Measurements from ENCODE around the gene EFEMP1. TPM values are rescaled to one million over a fixed set of nuclear protein-coding genes. Genes with fewer than 3 reads are reported as not detected.

Gene EFEMP1
- total and polyA plus RNA-seq, 2 of the 13 experiments (the other 11 are each of a cell fraction or from before 2014, with no cell fraction given), result not detected

DNA sequence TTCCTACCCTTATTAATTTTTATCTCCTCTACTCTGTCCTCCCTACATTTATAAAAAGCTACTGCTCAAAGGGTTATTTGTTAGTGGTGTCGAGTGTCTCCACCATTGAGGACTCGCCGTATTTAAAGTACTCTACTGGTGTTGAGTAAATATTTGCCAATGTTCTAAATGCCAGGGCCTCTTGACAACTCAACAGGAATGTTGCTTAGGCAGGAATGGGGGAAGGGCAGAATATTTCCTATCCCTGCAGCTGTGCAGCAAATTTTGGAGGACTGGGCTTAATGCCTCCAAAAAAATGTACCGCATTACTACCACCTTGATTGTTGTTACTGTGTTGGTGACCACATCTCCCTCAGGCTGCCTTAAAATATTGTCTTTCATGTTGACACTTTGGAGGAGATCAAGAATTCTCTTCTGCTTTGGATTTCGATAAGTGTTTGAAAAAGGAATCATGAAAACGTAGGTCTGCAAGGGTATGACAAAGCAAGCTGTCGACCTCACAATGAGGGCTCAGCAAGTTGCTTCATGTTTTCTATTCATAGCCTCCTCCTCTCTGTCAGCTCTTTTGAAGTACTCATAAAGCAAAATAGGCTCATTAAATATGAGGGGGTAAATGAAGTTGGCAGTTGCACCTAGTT, 84.3 kb downstream of the EFEMP1 start (continued):
- TF ChIP-seq ZBTB37 (CRISPR knock-in tag; IDR thresholded peaks at IDR 0.05), result 0 out of 2 replicates have a peak, but pooled peaks have one; percentile 36
- 0 out of 2 replicates have a peak, but pooled peaks have one; percentile 23 for TF ChIP-seq PATZ1 (CRISPR knock-in tag; IDR thresholded peaks at IDR 0.05)
- TF ChIP-seq CSRNP1 (CRISPR knock-in tag; IDR thresholded peaks at IDR 0.05), result no peak
- TF ChIP-seq EHMT2 (IDR thresholded peaks at IDR 0.05; ENCODE audit: borderline replicate concordance, low read depth, low read length), result peak; percentile 73; the same call in 1 of the 2 replicates
- TF ChIP-seq, protein P1, sequence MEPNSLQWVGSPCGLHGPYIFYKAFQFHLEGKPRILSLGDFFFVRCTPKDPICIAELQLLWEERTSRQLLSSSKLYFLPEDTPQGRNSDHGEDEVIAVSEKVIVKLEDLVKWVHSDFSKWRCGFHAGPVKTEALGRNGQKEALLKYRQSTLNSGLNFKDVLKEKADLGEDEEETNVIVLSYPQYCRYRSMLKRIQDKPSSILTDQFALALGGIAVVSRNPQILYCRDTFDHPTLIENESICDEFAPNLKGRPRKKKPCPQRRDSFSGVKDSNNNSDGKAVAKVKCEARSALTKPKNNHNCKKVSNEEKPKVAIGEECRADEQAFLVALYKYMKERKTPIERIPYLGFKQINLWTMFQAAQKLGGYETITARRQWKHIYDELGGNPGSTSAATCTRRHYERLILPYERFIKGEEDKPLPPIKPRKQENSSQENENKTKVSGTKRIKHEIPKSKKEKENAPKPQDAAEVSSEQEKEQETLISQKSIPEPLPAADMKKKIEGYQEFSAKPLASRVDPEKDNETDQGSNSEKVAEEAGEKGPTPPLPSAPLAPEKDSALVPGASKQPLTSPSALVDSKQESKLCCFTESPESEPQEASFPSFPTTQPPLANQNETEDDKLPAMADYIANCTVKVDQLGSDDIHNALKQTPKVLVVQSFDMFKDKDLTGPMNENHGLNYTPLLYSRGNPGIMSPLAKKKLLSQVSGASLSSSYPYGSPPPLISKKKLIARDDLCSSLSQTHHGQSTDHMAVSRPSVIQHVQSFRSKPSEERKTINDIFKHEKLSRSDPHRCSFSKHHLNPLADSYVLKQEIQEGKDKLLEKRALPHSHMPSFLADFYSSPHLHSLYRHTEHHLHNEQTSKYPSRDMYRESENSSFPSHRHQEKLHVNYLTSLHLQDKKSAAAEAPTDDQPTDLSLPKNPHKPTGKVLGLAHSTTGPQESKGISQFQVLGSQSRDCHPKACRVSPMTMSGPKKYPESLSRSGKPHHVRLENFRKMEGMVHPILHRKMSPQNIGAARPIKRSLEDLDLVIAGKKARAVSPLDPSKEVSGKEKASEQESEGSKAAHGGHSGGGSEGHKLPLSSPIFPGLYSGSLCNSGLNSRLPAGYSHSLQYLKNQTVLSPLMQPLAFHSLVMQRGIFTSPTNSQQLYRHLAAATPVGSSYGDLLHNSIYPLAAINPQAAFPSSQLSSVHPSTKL (CRISPR knock-in tag; IDR thresholded peaks at IDR 0.05), result peak; percentile 97
- TF ChIP-seq, protein P2, sequence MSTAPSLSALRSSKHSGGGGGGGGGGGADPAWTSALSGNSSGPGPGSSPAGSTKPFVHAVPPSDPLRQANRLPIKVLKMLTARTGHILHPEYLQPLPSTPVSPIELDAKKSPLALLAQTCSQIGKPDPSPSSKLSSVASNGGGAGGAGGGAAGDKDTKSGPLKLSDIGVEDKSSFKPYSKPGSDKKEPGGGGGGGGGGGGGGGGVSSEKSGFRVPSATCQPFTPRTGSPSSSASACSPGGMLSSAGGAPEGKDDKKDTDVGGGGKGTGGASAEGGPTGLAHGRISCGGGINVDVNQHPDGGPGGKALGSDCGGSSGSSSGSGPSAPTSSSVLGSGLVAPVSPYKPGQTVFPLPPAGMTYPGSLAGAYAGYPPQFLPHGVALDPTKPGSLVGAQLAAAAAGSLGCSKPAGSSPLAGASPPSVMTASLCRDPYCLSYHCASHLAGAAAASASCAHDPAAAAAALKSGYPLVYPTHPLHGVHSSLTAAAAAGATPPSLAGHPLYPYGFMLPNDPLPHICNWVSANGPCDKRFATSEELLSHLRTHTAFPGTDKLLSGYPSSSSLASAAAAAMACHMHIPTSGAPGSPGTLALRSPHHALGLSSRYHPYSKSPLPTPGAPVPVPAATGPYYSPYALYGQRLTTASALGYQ (CRISPR knock-in tag; IDR thresholded peaks at IDR 0.05), result peak; percentile 92; the same call in 1 of the 2 replicates
- TF ChIP-seq, protein P3, sequence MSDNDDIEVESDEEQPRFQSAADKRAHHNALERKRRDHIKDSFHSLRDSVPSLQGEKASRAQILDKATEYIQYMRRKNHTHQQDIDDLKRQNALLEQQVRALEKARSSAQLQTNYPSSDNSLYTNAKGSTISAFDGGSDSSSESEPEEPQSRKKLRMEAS (IDR thresholded peaks at IDR 0.05), result 0 out of 2 replicates have a peak, but pooled peaks have one; percentile 13
- TF ChIP-seq HMGXB4 (CRISPR knock-in tag; IDR thresholded peaks at IDR 0.05; ENCODE audit: borderline replicate concordance in 1 of 2, low read depth in 1 of 2), result peak in 1 of 2 experiments; percentile 47; a peak in 1 of 4 replicates
- 0 out of 2 replicates have a peak, but pooled peaks have one; percentile 21 for TF ChIP-seq ZNF33A (CRISPR knock-in tag; IDR thresholded peaks at IDR 0.05; ENCODE audit: borderline replicate concordance)
- TF ChIP-seq, protein P4, sequence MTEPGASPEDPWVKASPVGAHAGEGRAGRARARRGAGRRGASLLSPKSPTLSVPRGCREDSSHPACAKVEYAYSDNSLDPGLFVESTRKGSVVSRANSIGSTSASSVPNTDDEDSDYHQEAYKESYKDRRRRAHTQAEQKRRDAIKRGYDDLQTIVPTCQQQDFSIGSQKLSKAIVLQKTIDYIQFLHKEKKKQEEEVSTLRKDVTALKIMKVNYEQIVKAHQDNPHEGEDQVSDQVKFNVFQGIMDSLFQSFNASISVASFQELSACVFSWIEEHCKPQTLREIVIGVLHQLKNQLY (CRISPR knock-in tag; IDR thresholded peaks at IDR 0.05), result 0 out of 2 replicates have a peak, but pooled peaks have one; percentile 24
- peak; percentile 53; the same call in 1 of the 2 replicates for TF ChIP-seq NR2F6 (IDR thresholded peaks at IDR 0.05)
- peak; percentile 65 for TF ChIP-seq NR2F6 (CRISPR knock-in tag; IDR thresholded peaks at IDR 0.05)
- TF ChIP-seq EEA1 (CRISPR knock-in tag; IDR thresholded peaks at IDR 0.05; ENCODE audit: borderline replicate concordance), result no peak
